Measurements from ENCODE around the gene CLPSL2. TPM values are rescaled to one million over a fixed set of nuclear protein-coding genes. Genes with fewer than 3 reads are reported as not detected.

CLPSL2 gene
- total and polyA plus RNA-seq, 10 of the 15 experiments (the other 5 are each of a cell fraction or from before 2014, with no cell fraction given), result 0.32 to 1.3 TPM; not detected in 8

DNA sequence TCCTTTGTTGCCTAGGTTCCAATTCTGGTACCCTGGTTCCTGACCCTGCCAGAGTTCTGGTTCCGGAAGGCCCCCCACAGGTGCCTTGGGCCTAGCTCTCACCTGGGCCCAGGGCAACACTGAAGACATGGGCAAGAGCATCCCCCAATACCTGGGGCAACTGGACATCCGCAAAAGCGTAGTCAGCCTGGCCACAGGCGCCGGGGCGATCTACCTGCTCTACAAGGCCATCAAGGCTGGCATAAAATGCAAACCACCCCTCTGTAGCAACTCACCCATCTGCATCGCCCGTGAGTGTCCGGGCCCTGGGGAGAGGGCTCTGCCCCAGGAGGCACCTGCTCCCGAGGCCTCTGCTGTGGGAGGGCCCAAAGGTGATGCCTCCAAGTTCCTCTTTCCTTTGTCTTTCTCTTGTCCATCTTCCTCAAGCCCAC, 39.4 kb upstream of the CLPSL2 start, which contains the start of gene ARMC12:
Gene ARMC12, plus strand, starts transcription at position 51 of the 431 bp plus-strand sequence. Its CDS starts 77 bp downstream, at position 128.
- DNase-seq (ENCODE audit: low read depth, low spot score) (no peak), ATAC-seq (peak; percentile 5; the same call in 1 of the 3 replicates), FAIRE-seq (no peak)
- SMC1A ChIA-PET (ENCODE audit: uncharacterized antibody, unreplicated experiment), result interaction anchor here (0.6 to 6.2 kb wide), 43 partner anchors 9 to 1169 kb away, joined by 3 to 149 read pairs (median 4); partner anchors contain the start of gene RPL10A
- H3K36me3 ChIP-seq (ENCODE audit: control insufficient read depth in 2 of 2, insufficient read depth in 2 of 2, low read length in 1 of 2), result no peaks in the 10 kb centered on the region
- no peaks in the 10 kb centered on the region for H3K27me3 ChIP-seq (replicated peaks in 1 of 2; ENCODE audit: control insufficient read depth in 2 of 2, insufficient read depth in 2 of 2, low read length in 1 of 2)
- RAD21 ChIA-PET (ENCODE audit: unreplicated experiment), result interaction anchor here (0.5 to 5.3 kb wide), 47 partner anchors 9 to 439 kb away, joined by 3 to 91 read pairs (median 5); partner anchors contain the start of genes DEF6 and FANCE
- H2AFZ ChIP-seq (ENCODE audit: control insufficient read depth, low read depth, low read length), result peak within 1 kb of the TSS; percentile 29
- intact Hi-C loops (cut with micrococcal nuclease; ENCODE audit: unreplicated experiment) (loop anchor here (1.0 to 10.0 kb wide), 5 partner anchors 50 to 392 kb away; partner anchors contain the start of gene PPARD), in situ Hi-C loops (cut with MboI) (loop anchor here (5.0 kb wide), 2 partner anchors 155 to 215 kb away; no protein-coding TSS in a partner anchor)
- no TSS peak for BruUV-seq (replicated peaks)
- POLR2A ChIA-PET, result interaction anchor here (0.6 to 1.5 kb wide), 6 partner anchors 16 to 146 kb away, joined by 3 to 6 read pairs (median 3); no protein-coding TSS in a partner anchor
- no peak within 1 kb of the TSS for H3K4me2 ChIP-seq (ENCODE audit: control insufficient read depth, insufficient read depth)
- no peak within 1 kb of the TSS for H3K4me3 ChIP-seq
- no peak within 1 kb of the TSS for H3K27ac ChIP-seq (ENCODE audit: control insufficient read depth, insufficient read depth)
- H3K79me2 ChIP-seq (ENCODE audit: control insufficient read depth, insufficient read depth, low read length), result no peaks in the 10 kb centered on the region; the same call in 1 of the 2 replicates
- H3K4me1 ChIP-seq (ENCODE audit: control insufficient read depth, insufficient read depth, low read length), result peaks cover 10% of the 10 kb centered on the region
- TF ChIP-seq EP300 (IDR thresholded peaks at IDR 0.05; ENCODE audit: borderline replicate concordance in 1 of 2, control insufficient read depth in 1 of 2, low read depth in 2 of 2, low read length in 2 of 2), result no peak
- TF ChIP-seq, protein P1, sequence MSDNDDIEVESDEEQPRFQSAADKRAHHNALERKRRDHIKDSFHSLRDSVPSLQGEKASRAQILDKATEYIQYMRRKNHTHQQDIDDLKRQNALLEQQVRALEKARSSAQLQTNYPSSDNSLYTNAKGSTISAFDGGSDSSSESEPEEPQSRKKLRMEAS (IDR thresholded peaks at IDR 0.05; ENCODE audit: low read depth, low read length), result no peak
- no peak for TF ChIP-seq MYC (IDR thresholded peaks at IDR 0.05; ENCODE audit: insufficient read depth, insufficient read length, insufficient replicate concordance, low read length, severe bottlenecking)
- TF ChIP-seq, protein P2, sequence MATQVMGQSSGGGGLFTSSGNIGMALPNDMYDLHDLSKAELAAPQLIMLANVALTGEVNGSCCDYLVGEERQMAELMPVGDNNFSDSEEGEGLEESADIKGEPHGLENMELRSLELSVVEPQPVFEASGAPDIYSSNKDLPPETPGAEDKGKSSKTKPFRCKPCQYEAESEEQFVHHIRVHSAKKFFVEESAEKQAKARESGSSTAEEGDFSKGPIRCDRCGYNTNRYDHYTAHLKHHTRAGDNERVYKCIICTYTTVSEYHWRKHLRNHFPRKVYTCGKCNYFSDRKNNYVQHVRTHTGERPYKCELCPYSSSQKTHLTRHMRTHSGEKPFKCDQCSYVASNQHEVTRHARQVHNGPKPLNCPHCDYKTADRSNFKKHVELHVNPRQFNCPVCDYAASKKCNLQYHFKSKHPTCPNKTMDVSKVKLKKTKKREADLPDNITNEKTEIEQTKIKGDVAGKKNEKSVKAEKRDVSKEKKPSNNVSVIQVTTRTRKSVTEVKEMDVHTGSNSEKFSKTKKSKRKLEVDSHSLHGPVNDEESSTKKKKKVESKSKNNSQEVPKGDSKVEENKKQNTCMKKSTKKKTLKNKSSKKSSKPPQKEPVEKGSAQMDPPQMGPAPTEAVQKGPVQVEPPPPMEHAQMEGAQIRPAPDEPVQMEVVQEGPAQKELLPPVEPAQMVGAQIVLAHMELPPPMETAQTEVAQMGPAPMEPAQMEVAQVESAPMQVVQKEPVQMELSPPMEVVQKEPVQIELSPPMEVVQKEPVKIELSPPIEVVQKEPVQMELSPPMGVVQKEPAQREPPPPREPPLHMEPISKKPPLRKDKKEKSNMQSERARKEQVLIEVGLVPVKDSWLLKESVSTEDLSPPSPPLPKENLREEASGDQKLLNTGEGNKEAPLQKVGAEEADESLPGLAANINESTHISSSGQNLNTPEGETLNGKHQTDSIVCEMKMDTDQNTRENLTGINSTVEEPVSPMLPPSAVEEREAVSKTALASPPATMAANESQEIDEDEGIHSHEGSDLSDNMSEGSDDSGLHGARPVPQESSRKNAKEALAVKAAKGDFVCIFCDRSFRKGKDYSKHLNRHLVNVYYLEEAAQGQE (IDR thresholded peaks at IDR 0.05; ENCODE audit: low read depth, low read length), result no peak
- TF ChIP-seq RB1 (IDR thresholded peaks at IDR 0.05; ENCODE audit: borderline replicate concordance), result no peak
- TF ChIP-seq, protein P3, sequence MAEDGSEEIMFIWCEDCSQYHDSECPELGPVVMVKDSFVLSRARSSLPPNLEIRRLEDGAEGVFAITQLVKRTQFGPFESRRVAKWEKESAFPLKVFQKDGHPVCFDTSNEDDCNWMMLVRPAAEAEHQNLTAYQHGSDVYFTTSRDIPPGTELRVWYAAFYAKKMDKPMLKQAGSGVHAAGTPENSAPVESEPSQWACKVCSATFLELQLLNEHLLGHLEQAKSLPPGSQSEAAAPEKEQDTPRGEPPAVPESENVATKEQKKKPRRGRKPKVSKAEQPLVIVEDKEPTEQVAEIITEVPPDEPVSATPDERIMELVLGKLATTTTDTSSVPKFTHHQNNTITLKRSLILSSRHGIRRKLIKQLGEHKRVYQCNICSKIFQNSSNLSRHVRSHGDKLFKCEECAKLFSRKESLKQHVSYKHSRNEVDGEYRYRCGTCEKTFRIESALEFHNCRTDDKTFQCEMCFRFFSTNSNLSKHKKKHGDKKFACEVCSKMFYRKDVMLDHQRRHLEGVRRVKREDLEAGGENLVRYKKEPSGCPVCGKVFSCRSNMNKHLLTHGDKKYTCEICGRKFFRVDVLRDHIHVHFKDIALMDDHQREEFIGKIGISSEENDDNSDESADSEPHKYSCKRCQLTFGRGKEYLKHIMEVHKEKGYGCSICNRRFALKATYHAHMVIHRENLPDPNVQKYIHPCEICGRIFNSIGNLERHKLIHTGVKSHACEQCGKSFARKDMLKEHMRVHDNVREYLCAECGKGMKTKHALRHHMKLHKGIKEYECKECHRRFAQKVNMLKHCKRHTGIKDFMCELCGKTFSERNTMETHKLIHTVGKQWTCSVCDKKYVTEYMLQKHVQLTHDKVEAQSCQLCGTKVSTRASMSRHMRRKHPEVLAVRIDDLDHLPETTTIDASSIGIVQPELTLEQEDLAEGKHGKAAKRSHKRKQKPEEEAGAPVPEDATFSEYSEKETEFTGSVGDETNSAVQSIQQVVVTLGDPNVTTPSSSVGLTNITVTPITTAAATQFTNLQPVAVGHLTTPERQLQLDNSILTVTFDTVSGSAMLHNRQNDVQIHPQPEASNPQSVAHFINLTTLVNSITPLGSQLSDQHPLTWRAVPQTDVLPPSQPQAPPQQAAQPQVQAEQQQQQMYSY (CRISPR knock-in tag; IDR thresholded peaks at IDR 0.05), result no peak
- TF ChIP-seq SMAD1 (IDR thresholded peaks at IDR 0.05; ENCODE audit: low read depth, partially characterized antibody), result no peak
- TF ChIP-seq CHD1 (IDR thresholded peaks at IDR 0.05; ENCODE audit: low read depth, low read length), result no peak
- TF ChIP-seq, protein P4, sequence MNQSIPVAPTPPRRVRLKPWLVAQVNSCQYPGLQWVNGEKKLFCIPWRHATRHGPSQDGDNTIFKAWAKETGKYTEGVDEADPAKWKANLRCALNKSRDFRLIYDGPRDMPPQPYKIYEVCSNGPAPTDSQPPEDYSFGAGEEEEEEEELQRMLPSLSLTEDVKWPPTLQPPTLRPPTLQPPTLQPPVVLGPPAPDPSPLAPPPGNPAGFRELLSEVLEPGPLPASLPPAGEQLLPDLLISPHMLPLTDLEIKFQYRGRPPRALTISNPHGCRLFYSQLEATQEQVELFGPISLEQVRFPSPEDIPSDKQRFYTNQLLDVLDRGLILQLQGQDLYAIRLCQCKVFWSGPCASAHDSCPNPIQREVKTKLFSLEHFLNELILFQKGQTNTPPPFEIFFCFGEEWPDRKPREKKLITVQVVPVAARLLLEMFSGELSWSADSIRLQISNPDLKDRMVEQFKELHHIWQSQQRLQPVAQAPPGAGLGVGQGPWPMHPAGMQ (IDR thresholded peaks at IDR 0.05; ENCODE audit: borderline replicate concordance), result no peak
- TF ChIP-seq NFXL1 (IDR thresholded peaks at IDR 0.05; ENCODE audit: borderline replicate concordance), result no peak
- CTCF ChIA-PET, result interaction anchor here (0.5 to 9.7 kb wide), 65 partner anchors 10 to 443 kb away, joined by 3 to 374 read pairs (median 5); partner anchors contain the start of genes DEF6 and FKBP5
- H3K9ac ChIP-seq (ENCODE audit: control insufficient read depth, insufficient read depth, low read length), result no peak within 1 kb of the TSS
- no peaks in the 10 kb centered on the region for H4K20me1 ChIP-seq (ENCODE audit: control insufficient read depth, insufficient read depth)
- H3K9me3 ChIP-seq (replicated peaks; ENCODE audit: control insufficient read depth, insufficient read depth, low read length), result no peaks in the 10 kb centered on the region
- 11% methylated on average over 10 of the region's 10 CpGs for WGBS (ENCODE audit: insufficient coverage, insufficient replicate concordance, low lambda C conversion rate, missing lambda C conversion rate)
